Activated CD4-positive, alpha-beta memory T cell treated with anti-CD3 and anti-CD28 coated beads, Interleukin-2, amount 10 ng/mL, durations not matched to agents 7 days and 5 days (primary cell): ENCODE measurements around the gene TCTN2. TPM values are rescaled to one million over a fixed set of nuclear protein-coding genes. Genes with fewer than 3 reads are reported as not detected.

Experiments used
- CTCF ChIA-PET: fragments of 350-600 bp; sonication (Branson Sonifier 250); formaldehyde crosslinking; loops from one replicate; lab custom pipeline; 2021; ENCODE audit warnings: antibody characterized with exemption, inconsistent platforms; lab: Charles Lee
- POLR2A ChIA-PET: fragments of 350-600 bp; sonication (Branson Sonifier 250); formaldehyde crosslinking; loops from one replicate; lab custom pipeline; 2021; ENCODE audit warnings: antibody characterized with exemption; lab: Charles Lee
- DNase-seq: peaks from one replicate; pipeline ENCODE4 v3.0.0-alpha.2; 2020
- H3K27ac Mint-ChIP-seq: one replicate; pipeline ENCODE4 v1.8.0; 2021; ENCODE audit warnings: mild to moderate bottlenecking, mixed read lengths
- H3K27me3 Mint-ChIP-seq: one replicate; pipeline ENCODE4 v1.8.0; 2021; ENCODE audit warnings: mixed read lengths
- H3K36me3 Mint-ChIP-seq: one replicate; pipeline ENCODE4 v1.8.0; 2021; ENCODE audit warnings: low read depth, mixed read lengths
- H3K4me1 Mint-ChIP-seq: one replicate; pipeline ENCODE4 v1.8.0; 2021; ENCODE audit warnings: mixed read lengths
- H3K4me3 Mint-ChIP-seq: one replicate; pipeline ENCODE4 v1.8.0; 2021; ENCODE audit warnings: mild to moderate bottlenecking, mixed read lengths
- H3K9me3 Mint-ChIP-seq: one replicate; pipeline ENCODE4 v1.8.0; 2021; ENCODE audit warnings: mixed read lengths
- total RNA-seq, 2 experiments: library from RNA; stranded (reverse); gene quantifications; one replicate each; pipeline ENCODE4 v1.2.3, GENCODE V29; 2021

The TCTN2 gene
- total RNA-seq, 2 experiments from 2014 or later, result 3.2 to 3.6 TPM

- Mint-ChIP-seq H3K27me3 (no peaks in the 10 kb centered on the region), H3K4me3 (no peak overlapping the region), H3K9me3 (no peaks in the 10 kb centered on the region), H3K27ac (no peak overlapping the region), H3K4me1 (peaks cover 10% of the 10 kb centered on the region), H3K36me3 (peaks cover 53% of the 10 kb centered on the region)
- no peak for DNase-seq
- ChIA-PET CTCF (interaction anchor here (1.2 kb wide), 1 partner anchor 12 kb away, joined by 4 read pairs; no protein-coding TSS in a partner anchor), POLR2A (interaction anchor here (0.6 to 1.9 kb wide), 2 partner anchors 12 to 14 kb away, joined by 3 to 7 read pairs; partner anchors contain the start of gene ATP6V0A2)
Measured at GRCh38 chr12:123726244-123726643, 55.3 kb downstream of the TCTN2 start.

GRCh38 chr12:123726962-123727361 is 56.0 kb downstream of the TCTN2 start:
- Mint-ChIP-seq H3K27me3 (no peaks in the 10 kb centered on the region), H3K27ac (no peak overlapping the region), H3K9me3 (no peaks in the 10 kb centered on the region), H3K4me3 (no peak overlapping the region), H3K36me3 (peaks cover 57% of the 10 kb centered on the region), H3K4me1 (peaks cover 9% of the 10 kb centered on the region)
- CTCF ChIA-PET, result no interaction called here
- POLR2A ChIA-PET, result interaction anchor here (1.9 kb wide), 1 partner anchor 15 kb away, joined by 7 read pairs; the partner anchor contains the start of gene ATP6V0A2
- no peak for DNase-seq

GRCh38 chr12:123727878-123728277 is 57.0 kb downstream of the TCTN2 start:
- H3K27me3 Mint-ChIP-seq, result no peaks in the 10 kb centered on the region
- H3K4me3 Mint-ChIP-seq, result no peak overlapping the region
- no peak overlapping the region for H3K27ac Mint-ChIP-seq
- ChIA-PET CTCF (no interaction called here), POLR2A (interaction anchor here (1.9 kb wide), 1 partner anchor 15 kb away, joined by 7 read pairs; the partner anchor contains the start of gene ATP6V0A2)
- no peaks in the 10 kb centered on the region for H3K9me3 Mint-ChIP-seq
- no peak for DNase-seq
- peaks cover 7% of the 10 kb centered on the region for H3K4me1 Mint-ChIP-seq
- H3K36me3 Mint-ChIP-seq, result peaks cover 62% of the 10 kb centered on the region

GRCh38 chr12:123731596-123731995 is 60.7 kb downstream of the TCTN2 start:
- DNase-seq, result no peak
- Mint-ChIP-seq H3K27ac (no peak overlapping the region), H3K4me3 (no peak overlapping the region), H3K4me1 (no peaks in the 10 kb centered on the region), H3K36me3 (peaks cover 79% of the 10 kb centered on the region), H3K27me3 (no peaks in the 10 kb centered on the region), H3K9me3 (no peaks in the 10 kb centered on the region)
- CTCF ChIA-PET, result no interaction called here
- POLR2A ChIA-PET, result no interaction called here

GRCh38 chr12:123732251-123732650 is 61.3 kb downstream of the TCTN2 start:
- peaks cover 78% of the 10 kb centered on the region for H3K36me3 Mint-ChIP-seq
- H3K27ac Mint-ChIP-seq, result no peak overlapping the region
- ChIA-PET POLR2A (no interaction called here), CTCF (no interaction called here)
- no peak overlapping the region for H3K4me3 Mint-ChIP-seq
- no peaks in the 10 kb centered on the region for H3K9me3 Mint-ChIP-seq
- no peaks in the 10 kb centered on the region for H3K27me3 Mint-ChIP-seq
- peaks cover 2% of the 10 kb centered on the region for H3K4me1 Mint-ChIP-seq
- DNase-seq, result no peak

- CTCF ChIA-PET, result no interaction called here
- Mint-ChIP-seq H3K27me3 (no peaks in the 10 kb centered on the region), H3K4me3 (no peak overlapping the region), H3K9me3 (no peaks in the 10 kb centered on the region), H3K4me1 (peaks cover 6% of the 10 kb centered on the region), H3K27ac (no peak overlapping the region), H3K36me3 (peaks cover 79% of the 10 kb centered on the region)
- no peak for DNase-seq
- POLR2A ChIA-PET, result no interaction called here
Measured at GRCh38 chr12:123733229-123733628, 62.3 kb downstream of the TCTN2 start.

- Mint-ChIP-seq H3K27me3 (no peaks in the 10 kb centered on the region), H3K9me3 (no peaks in the 10 kb centered on the region), H3K27ac (no peak overlapping the region), H3K4me1 (peaks cover 6% of the 10 kb centered on the region), H3K36me3 (peaks cover 80% of the 10 kb centered on the region), H3K4me3 (no peak overlapping the region)
- POLR2A ChIA-PET, result no interaction called here
- DNase-seq, result no peak
- CTCF ChIA-PET, result no interaction called here
Measured at GRCh38 chr12:123734268-123734667, 63.4 kb downstream of the TCTN2 start.

- no peaks in the 10 kb centered on the region for H3K9me3 Mint-ChIP-seq
- peaks cover 71% of the 10 kb centered on the region for H3K36me3 Mint-ChIP-seq
- DNase-seq, result peak; percentile 19
- H3K4me3 Mint-ChIP-seq, result no peak overlapping the region
- H3K27ac Mint-ChIP-seq, result peak overlapping the region; percentile 35
- CTCF ChIA-PET, result no interaction called here
- H3K27me3 Mint-ChIP-seq, result no peaks in the 10 kb centered on the region
- POLR2A ChIA-PET, result interaction anchor here (1.1 kb wide), 1 partner anchor 30 kb away, joined by 3 read pairs; the partner anchor contains the start of gene ATP6V0A2
- peaks cover 20% of the 10 kb centered on the region for H3K4me1 Mint-ChIP-seq
Measured at GRCh38 chr12:123741937-123742572, 71.1 kb downstream of the TCTN2 start.

- H3K4me3 Mint-ChIP-seq, result no peak overlapping the region
- ChIA-PET POLR2A (no interaction called here), CTCF (no interaction called here)
Measured at GRCh38 chr12:123743002-123743401, 72.1 kb downstream of the TCTN2 start.

GRCh38 chr12:123744836-123745235 is 73.9 kb downstream of the TCTN2 start:
- H3K27ac Mint-ChIP-seq, result no peak overlapping the region

More at GRCh38 chr12:123743002-123743401, 72.1 kb downstream of the TCTN2 start:
- no peak overlapping the region for H3K27ac Mint-ChIP-seq
- peaks cover 68% of the 10 kb centered on the region for H3K36me3 Mint-ChIP-seq
- no peak for DNase-seq
- no peaks in the 10 kb centered on the region for H3K9me3 Mint-ChIP-seq
- H3K27me3 Mint-ChIP-seq, result no peaks in the 10 kb centered on the region
- peaks cover 14% of the 10 kb centered on the region for H3K4me1 Mint-ChIP-seq

GRCh38 chr12:123747309-123747708 is 76.4 kb downstream of the TCTN2 start:
- Mint-ChIP-seq H3K36me3 (peaks cover 60% of the 10 kb centered on the region), H3K27ac (no peak overlapping the region), H3K4me3 (no peak overlapping the region), H3K27me3 (no peaks in the 10 kb centered on the region), H3K4me1 (peaks cover 5% of the 10 kb centered on the region), H3K9me3 (no peaks in the 10 kb centered on the region)
- DNase-seq, result no peak
- ChIA-PET POLR2A (no interaction called here), CTCF (no interaction called here)

More at GRCh38 chr12:123744836-123745235, 73.9 kb downstream of the TCTN2 start:
- ChIA-PET CTCF (interaction anchor here (0.7 to 1.2 kb wide), 3 partner anchors 9 to 28 kb away, joined by 3 to 4 read pairs (median 4); no protein-coding TSS in a partner anchor), POLR2A (no interaction called here)
- Mint-ChIP-seq H3K4me3 (no peak overlapping the region), H3K36me3 (peaks cover 65% of the 10 kb centered on the region), H3K4me1 (peaks cover 14% of the 10 kb centered on the region), H3K27me3 (no peaks in the 10 kb centered on the region), H3K9me3 (no peaks in the 10 kb centered on the region)
- no peak for DNase-seq

GRCh38 chr12:123748161-123748560 is 77.2 kb downstream of the TCTN2 start:
- H3K27me3 Mint-ChIP-seq, result no peaks in the 10 kb centered on the region
- H3K36me3 Mint-ChIP-seq, result peaks cover 55% of the 10 kb centered on the region
- CTCF ChIA-PET, result no interaction called here

GRCh38 chr12:123748661-123749060 is 77.7 kb downstream of the TCTN2 start:
- H3K4me3 Mint-ChIP-seq, result no peak overlapping the region
- CTCF ChIA-PET, result no interaction called here
- no peaks in the 10 kb centered on the region for H3K4me1 Mint-ChIP-seq
- H3K36me3 Mint-ChIP-seq, result peaks cover 52% of the 10 kb centered on the region
- H3K27me3 Mint-ChIP-seq, result no peaks in the 10 kb centered on the region
- no peaks in the 10 kb centered on the region for H3K9me3 Mint-ChIP-seq
- no peak overlapping the region for H3K27ac Mint-ChIP-seq
- POLR2A ChIA-PET, result no interaction called here
- DNase-seq, result no peak

More at GRCh38 chr12:123748161-123748560, 77.2 kb downstream of the TCTN2 start:
- no peak overlapping the region for H3K27ac Mint-ChIP-seq
- peaks cover under 1% of the 10 kb centered on the region for H3K4me1 Mint-ChIP-seq
- POLR2A ChIA-PET, result no interaction called here
- no peak for DNase-seq
- no peaks in the 10 kb centered on the region for H3K9me3 Mint-ChIP-seq
- H3K4me3 Mint-ChIP-seq, result no peak overlapping the region
